ENCODE measurements around the gene SEPTIN3. TPM values are rescaled to one million over a fixed set of nuclear protein-coding genes. Genes with fewer than 3 reads are reported as not detected.

The SEPTIN3 gene, protein sequence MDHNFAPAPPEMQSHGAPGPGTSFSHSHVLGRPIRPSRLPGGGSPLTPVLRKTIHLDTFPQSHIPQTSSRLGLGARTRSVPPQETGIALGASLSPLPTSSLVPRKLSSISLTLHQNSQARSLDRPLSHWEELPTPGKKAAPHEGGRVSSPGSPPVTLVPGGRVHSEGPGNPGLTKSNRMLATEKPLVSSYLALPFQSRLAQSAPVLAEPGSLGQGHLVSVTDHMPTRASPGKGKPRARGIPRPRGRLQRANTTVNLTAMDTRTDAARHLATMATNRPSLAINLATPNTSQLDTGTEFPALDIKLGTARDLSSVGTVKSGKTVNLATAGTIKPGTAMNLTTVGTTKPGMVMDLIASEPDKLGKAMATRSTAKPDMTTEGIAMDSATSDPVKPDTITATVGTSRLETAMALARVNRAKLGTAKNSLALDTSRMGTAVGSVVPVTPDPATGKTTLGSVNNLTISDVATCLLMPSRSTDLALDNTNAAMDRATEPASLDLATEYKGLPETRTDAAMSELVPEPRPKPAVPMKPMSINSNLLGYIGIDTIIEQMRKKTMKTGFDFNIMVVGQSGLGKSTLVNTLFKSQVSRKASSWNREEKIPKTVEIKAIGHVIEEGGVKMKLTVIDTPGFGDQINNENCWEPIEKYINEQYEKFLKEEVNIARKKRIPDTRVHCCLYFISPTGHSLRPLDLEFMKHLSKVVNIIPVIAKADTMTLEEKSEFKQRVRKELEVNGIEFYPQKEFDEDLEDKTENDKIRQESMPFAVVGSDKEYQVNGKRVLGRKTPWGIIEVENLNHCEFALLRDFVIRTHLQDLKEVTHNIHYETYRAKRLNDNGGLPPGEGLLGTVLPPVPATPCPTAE
- total RNA-seq = 0.07 TPM in 2 replicates

DNA sequence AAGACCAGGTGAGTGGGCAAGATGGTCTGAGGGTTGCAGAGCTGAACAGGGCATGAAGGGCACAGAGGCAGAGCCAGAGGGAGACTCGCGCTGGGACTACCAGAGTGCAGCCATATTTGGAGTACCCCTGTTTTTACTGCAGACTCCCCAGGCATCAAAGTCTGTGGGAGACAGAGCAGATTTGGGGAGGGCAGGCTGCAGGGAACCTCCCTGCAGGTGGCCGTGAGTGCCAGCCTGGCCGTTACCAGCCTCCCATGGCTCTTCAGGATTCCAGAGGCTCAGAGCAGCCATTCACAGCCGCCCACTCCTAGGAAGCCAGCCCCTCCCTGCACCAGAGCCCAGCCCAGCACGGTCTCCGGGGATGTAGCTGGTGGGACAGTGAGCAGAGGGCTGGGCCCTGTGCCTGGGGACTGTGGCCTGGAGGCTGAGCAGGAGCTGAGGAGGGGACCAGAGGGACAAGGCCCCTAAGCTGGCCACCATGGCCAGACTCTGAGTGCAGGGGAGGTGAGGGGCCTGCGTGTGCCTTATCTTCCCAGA is at the start of gene SEPTIN3:
TSS of gene SEPTIN3 (plus strand) at position 334 of the 537 bp plus-strand sequence. CDS start 2,050 bp downstream, outside the sequence.
- DNase-seq (ENCODE audit: low read depth, low spot score) = no peak

GRCh38 chr22:41920271-41920976 is 48.8 kb upstream of the SEPTIN3 start:
- no peak for DNase-seq (ENCODE audit: low read depth, low spot score)

DNA sequence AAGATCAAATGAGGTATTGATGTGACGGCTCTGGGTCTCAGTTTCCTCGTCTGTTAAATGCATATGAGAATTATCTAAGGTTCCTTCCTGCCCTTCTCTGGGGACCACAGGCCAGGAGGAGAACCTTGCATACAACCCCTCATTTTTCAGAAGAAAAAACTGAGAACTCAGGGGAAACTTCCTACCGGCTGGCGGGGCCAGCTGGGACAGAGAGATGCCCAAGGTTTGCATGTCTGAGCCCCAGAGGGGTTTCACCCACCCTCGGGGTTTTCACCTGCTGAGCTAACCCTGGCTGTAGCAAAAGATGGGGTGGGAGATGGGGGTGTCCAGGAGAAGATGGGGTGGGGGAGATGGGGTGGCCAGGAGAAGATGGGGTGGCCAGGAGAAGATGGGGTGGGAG is 46.9 kb upstream of the SEPTIN3 start:
- DNase-seq (ENCODE audit: low read depth, low spot score) = no peak

GRCh38 chr22:41922940-41923594 is 46.2 kb upstream of the SEPTIN3 start:
- DNase-seq (ENCODE audit: low read depth, low spot score) = no peak

DNA sequence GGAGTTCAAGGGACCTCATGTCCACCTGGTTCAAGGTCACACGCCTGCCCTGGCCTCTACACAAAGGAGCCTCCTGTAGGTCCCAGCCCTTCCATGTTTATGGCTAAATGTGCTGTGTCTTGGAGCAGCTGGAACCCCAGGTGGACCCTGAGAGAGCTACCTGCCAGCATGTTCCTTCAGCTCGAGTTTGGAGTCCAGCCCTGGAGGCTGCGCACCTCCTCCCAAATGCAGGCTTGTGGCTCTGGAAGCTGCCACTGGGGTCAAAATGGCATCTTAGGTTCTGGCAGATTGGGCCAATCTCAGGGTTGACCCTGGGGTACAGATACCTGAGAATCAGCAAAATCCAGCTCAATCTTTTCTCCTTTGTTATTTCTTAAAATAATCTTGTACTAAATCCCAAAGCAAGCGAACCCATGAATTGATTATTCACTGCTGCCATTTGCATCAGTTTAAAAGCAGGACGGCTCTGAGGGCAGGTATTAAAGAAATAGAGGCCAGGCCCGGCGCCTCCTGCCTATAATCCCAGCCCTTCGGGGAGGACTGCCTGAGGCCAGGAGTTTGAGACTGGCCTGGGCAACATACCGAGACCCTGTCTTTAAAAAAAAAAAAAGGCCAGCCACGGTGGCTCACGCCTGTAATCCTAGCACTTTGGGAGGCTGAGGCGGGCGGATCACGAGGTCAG is 45.5 kb upstream of the SEPTIN3 start:
- no peak for DNase-seq (ENCODE audit: low read depth, low spot score)

- DNase-seq (ENCODE audit: low read depth, low spot score) = no peak
Measured at GRCh38 chr22:41925783-41926460, 43.3 kb upstream of the SEPTIN3 start.

DNA sequence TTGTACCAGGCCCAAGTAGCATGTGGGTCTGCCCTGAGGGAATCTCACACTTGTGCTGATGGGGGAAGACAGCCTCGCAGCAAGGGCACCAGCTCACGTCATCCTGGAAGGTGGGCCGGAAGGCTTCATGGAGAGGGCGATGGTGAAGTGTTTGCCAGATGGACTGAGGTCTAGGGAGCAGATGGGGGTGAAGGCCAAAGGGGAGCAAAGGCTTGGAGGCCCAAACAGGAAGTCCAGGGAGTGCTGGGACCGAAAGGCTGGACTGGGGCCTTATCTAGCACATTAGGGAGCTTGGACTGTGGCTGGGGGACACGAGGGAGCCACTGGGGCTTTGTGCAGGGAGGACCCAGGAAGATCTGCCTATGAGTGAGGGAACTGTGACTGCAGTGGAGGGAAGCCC is 41.4 kb upstream of the SEPTIN3 start:
- DNase-seq (ENCODE audit: low read depth, low spot score) = no peak

DNA sequence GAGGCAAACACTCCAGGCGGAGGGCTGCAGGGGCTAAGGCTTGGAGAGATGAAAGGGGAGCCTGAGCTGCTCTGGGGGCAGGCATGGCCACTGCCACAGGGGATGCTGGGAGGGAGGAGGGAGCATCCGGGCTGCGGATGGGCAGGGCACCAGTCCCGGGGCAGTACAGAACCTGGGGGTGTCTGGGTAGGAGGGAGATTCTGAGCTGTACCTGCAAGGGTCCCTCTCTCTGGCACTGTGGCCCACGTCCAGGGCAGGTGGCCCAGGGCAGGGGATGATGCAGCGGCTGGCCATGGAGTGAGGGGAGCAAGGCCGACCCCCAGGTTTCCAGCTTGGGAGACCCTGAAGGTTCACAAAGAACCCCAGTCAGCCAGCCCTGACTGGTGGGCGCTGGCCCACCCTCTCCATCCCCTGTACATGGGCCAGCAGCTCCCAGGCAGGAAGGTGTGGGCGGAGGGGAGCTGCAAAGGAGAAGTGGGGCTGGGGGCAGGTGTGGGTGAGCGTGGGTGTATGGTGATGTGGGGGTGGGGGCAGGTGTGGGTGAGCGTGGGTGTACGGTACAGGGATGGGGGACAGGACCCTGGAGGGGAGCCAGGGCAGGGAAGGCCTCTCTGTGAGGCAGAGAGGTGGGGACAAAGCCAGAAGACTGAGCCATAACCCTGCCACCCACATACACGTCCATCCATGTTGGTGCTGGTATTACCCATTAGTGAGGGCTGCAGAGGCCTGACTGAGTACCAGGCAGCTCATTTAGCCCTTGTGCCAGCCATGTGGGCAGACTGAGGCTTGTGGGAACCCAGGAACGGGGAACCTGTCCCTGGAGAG is 40.4 kb upstream of the SEPTIN3 start:
- no peak for DNase-seq (ENCODE audit: low read depth, low spot score)

GRCh38 chr22:41929418-41929810 is 39.8 kb upstream of the SEPTIN3 start:
- DNase-seq (ENCODE audit: low read depth, low spot score) = no peak

GRCh38 chr22:41931701-41932269 is 37.5 kb upstream of the SEPTIN3 start:
- no peak for DNase-seq (ENCODE audit: low read depth, low spot score)

GRCh38 chr22:41932353-41932752 is 36.9 kb upstream of the SEPTIN3 start:
- DNase-seq (ENCODE audit: low read depth, low spot score) = no peak

- no peak for DNase-seq (ENCODE audit: low read depth, low spot score)
Measured at GRCh38 chr22:41933411-41934177, 35.6 kb upstream of the SEPTIN3 start.

DNA sequence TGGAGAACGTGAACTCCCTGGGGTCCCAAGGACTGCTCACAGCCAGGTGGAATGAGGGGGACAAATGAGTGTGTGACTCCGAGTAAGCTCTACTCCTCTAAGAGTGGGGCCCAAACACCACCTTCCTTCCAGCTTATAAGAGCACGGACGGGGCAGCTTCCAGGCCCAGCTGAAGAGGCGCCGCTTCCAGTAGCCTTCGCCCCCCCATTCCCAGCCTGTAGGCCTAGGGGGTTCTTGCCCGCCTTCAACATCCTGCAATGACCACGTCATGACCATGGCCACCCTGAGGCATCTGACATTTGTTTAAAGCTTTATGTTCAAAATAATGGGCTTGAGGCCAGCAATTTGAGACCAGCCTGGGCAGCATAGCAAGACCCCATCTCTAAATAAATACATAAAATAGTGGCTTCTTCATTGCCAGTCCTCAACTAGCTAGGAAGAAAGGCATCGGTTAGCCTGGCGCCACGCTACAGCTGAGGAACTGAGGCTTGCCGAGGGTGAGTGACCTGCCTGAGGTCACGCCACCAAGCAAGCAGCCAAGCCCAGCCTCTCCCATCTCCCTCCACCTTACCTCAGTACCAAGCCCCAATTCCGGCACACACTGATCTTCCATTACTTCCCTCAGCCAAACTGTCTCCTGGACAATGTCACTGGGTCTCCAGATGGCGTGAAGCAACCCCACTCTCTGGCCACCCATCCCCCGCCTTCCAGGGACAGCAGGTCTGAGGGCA is 34.8 kb upstream of the SEPTIN3 start:
- no peak for DNase-seq (ENCODE audit: low read depth, low spot score)

- no peak for DNase-seq (ENCODE audit: low read depth, low spot score)
Measured at GRCh38 chr22:41935015-41935351, 34.3 kb upstream of the SEPTIN3 start.

DNA sequence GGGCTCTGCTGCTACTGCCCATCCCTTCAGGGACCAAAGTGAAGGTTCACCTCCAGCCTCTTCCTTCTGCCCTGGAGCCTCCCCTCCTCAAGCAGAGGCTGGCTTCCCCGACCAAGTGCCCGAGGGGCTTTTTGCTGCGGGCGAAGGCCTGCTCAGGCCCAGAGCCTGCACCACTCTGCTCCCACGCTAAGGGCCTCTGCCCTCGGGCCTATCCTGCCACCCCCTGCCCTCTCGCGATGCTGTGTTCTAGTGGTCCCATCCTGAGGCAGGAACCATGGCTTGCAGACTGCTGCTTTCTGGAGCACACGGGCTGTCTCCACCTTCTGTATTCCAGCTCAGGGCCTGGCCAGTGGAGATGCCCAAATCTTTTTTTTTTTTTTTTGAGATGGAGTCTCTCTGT is 33.7 kb upstream of the SEPTIN3 start:
- no peak for DNase-seq (ENCODE audit: low read depth, low spot score)

DNA sequence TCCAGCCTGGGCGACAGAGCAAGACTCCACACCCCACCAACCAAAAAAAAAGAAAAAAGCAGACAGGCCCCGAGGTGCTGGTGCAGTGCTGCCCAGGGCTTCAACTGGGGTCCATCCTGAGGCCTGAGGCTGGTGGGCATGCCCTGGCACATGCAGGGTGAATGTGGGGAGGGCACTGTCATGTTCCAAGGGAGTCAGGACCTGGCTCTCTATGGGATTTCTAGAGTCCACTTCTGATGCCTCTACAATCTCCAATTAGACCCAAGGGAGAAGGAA is 32.4 kb upstream of the SEPTIN3 start:
- no peak for DNase-seq (ENCODE audit: low read depth, low spot score)

DNA sequence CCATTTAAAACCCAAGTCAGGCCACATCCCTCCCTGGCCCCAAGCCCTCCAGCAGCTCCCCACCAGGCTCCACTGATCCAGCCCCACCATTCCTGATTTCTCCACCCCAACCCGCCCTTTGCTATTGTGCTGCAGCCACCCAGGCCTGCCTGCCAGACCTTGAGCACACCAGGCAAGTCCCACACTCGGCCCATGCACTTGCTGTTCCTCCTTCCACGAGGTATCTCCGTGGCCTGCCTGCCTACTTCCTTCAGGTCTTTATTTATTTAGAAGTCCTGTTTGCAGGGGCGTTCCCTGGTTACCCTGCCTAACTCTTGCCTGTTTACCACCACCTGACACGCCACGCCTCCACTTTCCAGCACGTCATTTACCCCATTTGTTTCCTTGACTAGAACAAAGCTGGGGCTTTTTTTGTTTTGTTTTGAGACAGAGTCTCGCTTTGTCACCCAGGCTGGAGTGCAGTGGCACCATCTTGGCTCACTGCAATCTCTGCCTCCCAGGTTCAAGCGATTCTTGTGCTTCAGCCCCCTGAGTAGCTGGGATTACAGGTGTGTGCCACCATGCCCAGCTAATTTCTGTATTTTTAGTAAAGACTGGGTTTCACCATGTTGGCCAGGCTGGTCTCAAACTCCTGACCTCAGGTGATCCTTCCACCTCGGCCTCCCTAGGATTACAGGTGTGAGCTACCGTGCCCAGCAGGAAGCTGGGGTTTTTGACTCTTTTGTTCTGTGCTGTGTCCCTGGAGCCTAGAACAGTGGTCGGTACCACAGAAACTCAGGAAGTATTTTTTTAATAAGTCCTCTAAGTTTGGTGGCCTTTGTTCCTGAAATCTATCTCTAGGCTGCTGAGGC is 29.0 kb upstream of the SEPTIN3 start:
- DNase-seq (ENCODE audit: low read depth, low spot score) = no peak

Data from pulmonary artery endothelial cell (primary cell).